Measurements from ENCODE around the gene SNX32.

Gene SNX32

GRCh38 chr11:65855927-65856363, 22.2 kb downstream of the SNX32 start:
- Histone ChIP-seq H3K4me1 (peaks cover 6% of the 10 kb centered on the region), H3K79me2 (peaks cover 3% of the 10 kb centered on the region), H3K9ac (no peak overlapping the region), H2AFZ (no peak overlapping the region), H3K4me2 (ENCODE audit: low read length) (peak overlapping the region; percentile 83), H3K27me3 (ENCODE audit: control insufficient read depth, insufficient read depth, low read length) (no peaks in the 10 kb centered on the region), H3K27ac (no peak overlapping the region), H3K9me3 (ENCODE audit: control insufficient read depth, low read length) (no peaks in the 10 kb centered on the region), H3K36me3 (ENCODE audit: control insufficient read depth, insufficient read depth, low read length) (no peaks in the 10 kb centered on the region), H3K4me3 (ENCODE audit: low read depth, low read length) (no peak overlapping the region)
- no peak for TF ChIP-seq CTCF (IDR thresholded peaks at IDR 0.05)

GRCh38 chr11:65856689-65857499, 23.1 kb downstream of the SNX32 start:
- H3K9ac ChIP-seq, result peak overlapping the region; percentile 84
- no peaks in the 10 kb centered on the region for H3K9me3 ChIP-seq (ENCODE audit: control insufficient read depth, low read length)
- peaks cover 5% of the 10 kb centered on the region for H3K79me2 ChIP-seq
- TF ChIP-seq CTCF (IDR thresholded peaks at IDR 0.05), result no peak
- H3K4me2 ChIP-seq (ENCODE audit: low read length), result peak overlapping the region; percentile 83
- H3K4me1 ChIP-seq, result peaks cover 11% of the 10 kb centered on the region
- no peaks in the 10 kb centered on the region for H3K36me3 ChIP-seq (ENCODE audit: control insufficient read depth, insufficient read depth, low read length)
- H3K4me3 ChIP-seq (ENCODE audit: low read depth, low read length), result peak overlapping the region; percentile 90
- H3K27ac ChIP-seq, result peak overlapping the region; percentile 100
- peak overlapping the region; percentile 53 for H2AFZ ChIP-seq
- H3K27me3 ChIP-seq (ENCODE audit: control insufficient read depth, insufficient read depth, low read length), result no peaks in the 10 kb centered on the region

- Histone ChIP-seq H3K4me3 (ENCODE audit: low read depth, low read length) (peak overlapping the region; percentile 90), H3K9ac (peak overlapping the region; percentile 84), H3K36me3 (ENCODE audit: control insufficient read depth, insufficient read depth, low read length) (no peaks in the 10 kb centered on the region), H3K4me1 (peaks cover 11% of the 10 kb centered on the region), H3K4me2 (ENCODE audit: low read length) (peak overlapping the region; percentile 83), H3K9me3 (ENCODE audit: control insufficient read depth, low read length) (no peaks in the 10 kb centered on the region), H3K27ac (peak overlapping the region; percentile 100), H3K27me3 (ENCODE audit: control insufficient read depth, insufficient read depth, low read length) (no peaks in the 10 kb centered on the region), H3K79me2 (peaks cover 5% of the 10 kb centered on the region), H2AFZ (peak overlapping the region; percentile 53)
- TF ChIP-seq CTCF (IDR thresholded peaks at IDR 0.05), result no peak
These were observed 23.7 kb downstream of the SNX32 start for GRCh38 chr11:65857500-65857852.

- Histone ChIP-seq H3K4me3 (ENCODE audit: low read depth, low read length) (peak within 1 kb of the TSS; percentile 90), H3K4me1 (peaks cover 11% of the 10 kb centered on the region)
These were observed 24.3 kb downstream of the SNX32 start, which contains the start of gene CFL1 for GRCh38 chr11:65857853-65858680. Gene CFL1, minus strand, starts transcription at chr11:65858180. Its CDS starts 81 bp downstream, at chr11:65858099.

More at GRCh38 chr11:65857853-65858680, 24.3 kb downstream of the SNX32 start, which contains the start of gene CFL1:
- Histone ChIP-seq H3K36me3 (ENCODE audit: control insufficient read depth, insufficient read depth, low read length) (no peaks in the 10 kb centered on the region), H2AFZ (peak within 1 kb of the TSS; percentile 80), H3K79me2 (peaks cover 5% of the 10 kb centered on the region), H3K27ac (peak within 1 kb of the TSS; percentile 100), H3K9me3 (ENCODE audit: control insufficient read depth, low read length) (no peaks in the 10 kb centered on the region), H3K9ac (peak within 1 kb of the TSS; percentile 84), H3K27me3 (ENCODE audit: control insufficient read depth, insufficient read depth, low read length) (no peaks in the 10 kb centered on the region), H3K4me2 (ENCODE audit: low read length) (peak within 1 kb of the TSS; percentile 97)
- no peak for TF ChIP-seq CTCF (IDR thresholded peaks at IDR 0.05)
